PC-3 (cell line): Measurements from ENCODE around the gene C2CD4A. TPM values are rescaled to one million over a fixed set of nuclear protein-coding genes. Genes with fewer than 3 reads are reported as not detected.
"Not testable (repeated sequence)": the region's sequence is repeated elsewhere in the genome, so short reads cannot be mapped to it uniquely, and the experiment has no call there.

Experiments used
- ATAC-seq: fragments of 200-7000 bp; cut with Tn5 transposase; 2 replicates; pipeline ENCODE4 v1.9.1; 2020; ENCODE audit warnings: mild to moderate bottlenecking, moderate library complexity
- BruUV-seq: library from RNA; stranded (reverse); fragments of 400-500 nt; replicated peaks from 2 replicates; lab custom pipeline; 2021; lab: Mats Ljungman, UMichigan
- CTCF ChIA-PET: fragments of 300-600 bp; sonication (Branson Sonifier 250); formaldehyde crosslinking; loops from one replicate; lab custom pipeline; 2022; ENCODE audit warnings: antibody characterized with exemption; lab: Charles Lee
- POLR2A ChIA-PET: fragments of 300-600 bp; sonication (Branson Sonifier 250); formaldehyde crosslinking; loops from one replicate; lab custom pipeline; 2022; ENCODE audit warnings: antibody characterized with exemption; ENCODE audit not compliant: unreplicated experiment; lab: Charles Lee
- DNase-seq: peaks from one replicate; pipeline ENCODE4 v3.0.0-alpha.2; 2015
- H2AFZ ChIP-seq: fragments of 300-600 bp; sonication (generic); 2 replicates; pipeline ENCODE4 v1.6.0; 2016; ENCODE audit warnings: antibody characterized with exemption, low read length
- H3F3A ChIP-seq: fragments of 300-600 bp; sonication (generic); one replicate; pipeline ENCODE4 v1.6.0; 2017; ENCODE audit warnings: antibody characterized with exemption, low read length, control low read depth, mild to moderate bottlenecking; ENCODE audit not compliant: unreplicated experiment
- H3K27ac ChIP-seq: fragments of 300-600 bp; sonication (generic); 2 replicates; pipeline ENCODE4 v1.5.1; 2016; ENCODE audit warnings: mild to moderate bottlenecking, low read length
- H3K27me3 ChIP-seq: fragments of 300-600 bp; sonication (generic); 2 replicates; pipeline ENCODE4 v1.6.1; 2016; ENCODE audit warnings: low read length, mixed read lengths
- H3K36me3 ChIP-seq: fragments of 300-600 bp; sonication (generic); 2 replicates; pipeline ENCODE4 v1.6.1; 2016; ENCODE audit warnings: low read depth, mixed run types, low read length, mixed read lengths
- H3K4me1 ChIP-seq: fragments of 300-600 bp; sonication (generic); 2 replicates; pipeline ENCODE4 v1.5.1; 2016; ENCODE audit warnings: low read length; ENCODE audit not compliant: insufficient read depth
- H3K4me2 ChIP-seq: fragments of 300-600 bp; sonication (generic); 2 replicates; pipeline ENCODE4 v1.6.0; 2016; ENCODE audit warnings: low read length
- H3K4me3 ChIP-seq: fragments of 300-600 bp; sonication (generic); 2 replicates; pipeline ENCODE4 v1.5.1; 2016; ENCODE audit warnings: mild to moderate bottlenecking, low read length, mixed read lengths
- H3K79me2 ChIP-seq: fragments of 300-600 bp; sonication (generic); 2 replicates; pipeline ENCODE4 v1.6.1; 2017; ENCODE audit warnings: low read length, mixed read lengths
- H3K9ac ChIP-seq: fragments of 300-600 bp; sonication (generic); 2 replicates; pipeline ENCODE4 v1.6.0; 2016; ENCODE audit warnings: mild to moderate bottlenecking, low read length
- H3K9me2 ChIP-seq: fragments of 300-600 bp; sonication (generic); replicated peaks from 2 replicates; pipeline ENCODE4 v1.6.1; 2016; ENCODE audit warnings: mixed run types, low read length, mixed read lengths
- H3K9me3 ChIP-seq: fragments of 300-600 bp; sonication (generic); 2 replicates; pipeline ENCODE4 v1.6.1; 2016; ENCODE audit warnings: low read length, mixed read lengths
- H4K20me1 ChIP-seq: fragments of 300-600 bp; sonication (generic); 2 replicates; pipeline ENCODE4 v1.6.1; 2016; ENCODE audit warnings: low read length, mixed read lengths
- EZH2 ChIP-seq: fragments of 300-600 bp; sonication (generic); IDR thresholded peaks from one replicate; pipeline ENCODE4 v1.6.1; 2017; ENCODE audit warnings: antibody characterized with exemption, mild to moderate bottlenecking, low read length; ENCODE audit not compliant: unreplicated experiment
- EZH2phosphoT487 ChIP-seq: fragments of 300-600 bp; sonication (generic); IDR thresholded peaks from 2 replicates; pipeline ENCODE4 v1.6.1; 2018; ENCODE audit warnings: mild to moderate bottlenecking, antibody characterized with exemption, low read length, borderline replicate concordance
- intact Hi-C: fragments of 100-400 bp; cut with micrococcal nuclease; formaldehyde crosslinking; loops from 2 replicates; pipeline ENCODE4 v1.9.0; 2023
- total RNA-seq: library from RNA; depleted of rRNA; stranded (reverse); fragments of >200 nt; gene quantifications from 2 replicates; pipeline ENCODE4 v1.2.3, GENCODE V29; 2014
- TF ChIP-seq, protein P1 (sequence below): fragments of 300-600 bp; sonication (generic); conservative IDR thresholded peaks from 2 replicates; pipeline ENCODE4 v1.5.1; 2017; ENCODE audit warnings: antibody characterized with exemption, low read depth, mild to moderate bottlenecking, low read length

Gene C2CD4A
- total RNA-seq, 1 experiment from 2014 or later: 0.11 TPM

DNA sequence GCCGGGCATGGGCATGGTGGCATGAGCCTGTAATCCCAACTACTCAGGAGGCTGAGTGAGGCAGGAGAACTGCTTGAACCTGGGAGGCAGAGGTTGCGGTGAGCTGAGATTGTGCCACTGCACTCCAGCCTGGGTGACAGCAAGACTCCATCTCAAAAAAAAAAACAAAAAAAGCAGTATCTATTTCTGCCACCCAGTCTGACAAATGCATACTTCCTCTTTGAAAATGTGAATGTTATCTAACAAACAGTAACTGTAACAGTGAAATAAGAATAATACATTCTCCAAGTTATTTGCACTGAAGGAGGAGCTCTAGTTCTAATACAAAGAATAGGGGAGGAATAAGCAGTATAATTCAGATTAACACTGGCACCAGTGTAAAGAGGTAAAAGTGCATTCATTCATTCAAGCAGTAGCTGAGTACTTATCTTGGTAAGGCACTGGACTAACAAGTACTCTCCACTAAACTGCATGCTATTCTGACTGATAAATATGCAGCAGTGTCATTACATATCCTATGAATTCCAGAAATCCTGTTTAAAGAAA is 19.4 kb upstream of the C2CD4A start:
- no peaks in the 10 kb centered on the region for H3K27me3 ChIP-seq

DNA sequence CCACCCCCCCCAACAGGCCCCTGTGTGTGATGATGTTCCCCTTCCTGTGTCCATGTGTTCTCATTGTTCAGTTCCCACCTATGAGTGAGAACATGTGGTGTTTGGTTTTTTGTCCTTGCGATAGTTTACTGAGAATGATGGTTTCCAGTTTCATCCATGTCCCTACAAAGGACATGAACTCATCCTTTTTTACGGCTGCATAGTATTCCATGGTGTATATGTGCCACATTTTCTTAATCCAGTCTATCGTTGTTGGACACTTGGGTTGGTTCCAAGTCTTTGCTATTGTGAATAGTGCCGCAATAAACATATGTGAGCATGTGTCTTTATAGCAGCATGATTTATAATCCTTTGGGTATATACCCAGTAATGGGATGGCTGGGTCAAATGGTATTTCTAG is 18.5 kb upstream of the C2CD4A start:
- H3F3A ChIP-seq, H2AFZ ChIP-seq, H3K4me3 ChIP-seq, DNase-seq, H3K9me2 ChIP-seq, H3K36me3 ChIP-seq, H4K20me1 ChIP-seq, H3K9ac ChIP-seq, H3K9me3 ChIP-seq, H3K4me2 ChIP-seq, BruUV-seq, H3K27me3 ChIP-seq, H3K27ac ChIP-seq, POLR2A ChIA-PET, H3K4me1 ChIP-seq, ATAC-seq, H3K79me2 ChIP-seq, CTCF ChIA-PET, intact Hi-C loops: not testable (repeated sequence)

More for the DNA sequence above, 19.4 kb upstream of the C2CD4A start:
- TF ChIP-seq EZH2phosphoT487: no peak
- no peak for TF ChIP-seq EZH2
- TF ChIP-seq, protein P1, sequence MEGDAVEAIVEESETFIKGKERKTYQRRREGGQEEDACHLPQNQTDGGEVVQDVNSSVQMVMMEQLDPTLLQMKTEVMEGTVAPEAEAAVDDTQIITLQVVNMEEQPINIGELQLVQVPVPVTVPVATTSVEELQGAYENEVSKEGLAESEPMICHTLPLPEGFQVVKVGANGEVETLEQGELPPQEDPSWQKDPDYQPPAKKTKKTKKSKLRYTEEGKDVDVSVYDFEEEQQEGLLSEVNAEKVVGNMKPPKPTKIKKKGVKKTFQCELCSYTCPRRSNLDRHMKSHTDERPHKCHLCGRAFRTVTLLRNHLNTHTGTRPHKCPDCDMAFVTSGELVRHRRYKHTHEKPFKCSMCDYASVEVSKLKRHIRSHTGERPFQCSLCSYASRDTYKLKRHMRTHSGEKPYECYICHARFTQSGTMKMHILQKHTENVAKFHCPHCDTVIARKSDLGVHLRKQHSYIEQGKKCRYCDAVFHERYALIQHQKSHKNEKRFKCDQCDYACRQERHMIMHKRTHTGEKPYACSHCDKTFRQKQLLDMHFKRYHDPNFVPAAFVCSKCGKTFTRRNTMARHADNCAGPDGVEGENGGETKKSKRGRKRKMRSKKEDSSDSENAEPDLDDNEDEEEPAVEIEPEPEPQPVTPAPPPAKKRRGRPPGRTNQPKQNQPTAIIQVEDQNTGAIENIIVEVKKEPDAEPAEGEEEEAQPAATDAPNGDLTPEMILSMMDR: no peak
- Histone ChIP-seq H3K9me2 (no peaks in the 10 kb centered on the region), H3K27ac (no peak overlapping the region), H3K4me3 (no peak overlapping the region), H3K4me2 (no peak overlapping the region), H4K20me1 (no peaks in the 10 kb centered on the region), H3K36me3 (no peaks in the 10 kb centered on the region), H3K79me2 (no peaks in the 10 kb centered on the region), H3K4me1 (no peaks in the 10 kb centered on the region), H3K9ac (no peak overlapping the region), H3K9me3 (no peaks in the 10 kb centered on the region), H3F3A (no peaks in the 10 kb centered on the region), H2AFZ (no peak overlapping the region)
- intact Hi-C loops: no loop called here
- ATAC-seq: no peak
- CTCF ChIA-PET: no interaction called here
- POLR2A ChIA-PET: no interaction called here
- no TSS peak for BruUV-seq
- DNase-seq: no peak

DNA sequence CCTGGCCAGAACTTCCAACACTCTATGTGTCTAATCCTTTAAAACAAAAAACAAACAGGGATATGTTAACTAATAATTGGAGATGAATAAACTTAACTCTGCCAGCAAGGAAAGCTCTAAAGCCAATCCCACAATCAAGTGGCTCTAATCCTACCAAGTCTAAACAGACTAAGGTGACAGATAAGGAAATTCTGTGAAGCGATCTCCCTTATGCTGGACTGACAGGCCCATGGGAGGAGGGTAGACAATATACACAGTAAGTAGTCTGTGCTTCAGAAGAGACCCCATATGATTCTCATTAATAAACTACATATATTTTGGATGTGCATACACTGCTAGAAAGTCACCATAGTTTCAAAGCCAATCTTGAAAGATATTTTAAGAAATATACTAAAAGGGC is 16.7 kb upstream of the C2CD4A start:
- no peaks in the 10 kb centered on the region for H4K20me1 ChIP-seq
- H3K27me3 ChIP-seq: no peaks in the 10 kb centered on the region
- ChIA-PET POLR2A (no interaction called here), CTCF (no interaction called here)
- BruUV-seq: no TSS peak
- H3K36me3 ChIP-seq: no peaks in the 10 kb centered on the region
- DNase-seq (no peak), ATAC-seq (no peak)
- no peaks in the 10 kb centered on the region for H3K4me1 ChIP-seq
- H3K9me3 ChIP-seq: no peaks in the 10 kb centered on the region
- no peak overlapping the region for H3K4me2 ChIP-seq
- no peak overlapping the region for H3K4me3 ChIP-seq
- intact Hi-C loops: no loop called here
- no peak overlapping the region for H3K27ac ChIP-seq
- H3K9me2 ChIP-seq: no peaks in the 10 kb centered on the region
- H3K9ac ChIP-seq: no peak overlapping the region
- no peaks in the 10 kb centered on the region for H3K79me2 ChIP-seq
- TF ChIP-seq, protein P1: no peak
- TF ChIP-seq EZH2phosphoT487 (no peak), EZH2 (no peak)
- no peaks in the 10 kb centered on the region for H3F3A ChIP-seq
- H2AFZ ChIP-seq: no peak overlapping the region
